CD4-positive, alpha-beta T cell treated with Interleukin-4 for 1 hour (primary cell): ENCODE results near the gene SH3RF1.
"Not testable (repeated sequence)": the region's sequence is repeated elsewhere in the genome, so short reads cannot be mapped to it uniquely, and the experiment has no call there.

Experiments used
- DNase-seq, 2 donors: peaks; one replicate each; pipeline ENCODE4 v3.0.0-alpha.2; 2020 to 2022

SH3RF1 gene

DNA sequence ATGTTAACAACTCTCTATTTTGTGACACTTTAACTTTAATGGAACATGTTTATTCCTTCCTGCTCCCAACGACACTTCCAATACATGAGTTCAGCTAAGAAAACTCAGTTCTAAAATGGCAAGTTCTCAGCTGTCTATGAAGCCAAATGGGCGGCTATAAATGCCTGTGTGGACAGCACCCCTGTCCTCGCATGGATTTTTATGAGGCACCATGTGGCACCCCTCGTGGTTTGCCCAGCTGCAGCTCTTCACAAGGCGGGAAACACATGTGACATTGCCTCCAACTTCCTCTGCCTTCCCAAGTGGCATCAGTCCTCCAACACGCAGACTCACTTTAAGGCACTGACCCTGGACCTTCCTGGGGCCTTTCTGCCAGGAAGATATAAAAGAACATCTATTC lies 48.0 kb downstream of the SH3RF1 start:
- no peak for DNase-seq

GRCh38 chr4:169221662-169222061 lies 49.1 kb downstream of the SH3RF1 start:
- DNase-seq = no peak

- no peak for DNase-seq
These were observed 49.8 kb downstream of the SH3RF1 start for GRCh38 chr4:169220854-169221411.

DNA sequence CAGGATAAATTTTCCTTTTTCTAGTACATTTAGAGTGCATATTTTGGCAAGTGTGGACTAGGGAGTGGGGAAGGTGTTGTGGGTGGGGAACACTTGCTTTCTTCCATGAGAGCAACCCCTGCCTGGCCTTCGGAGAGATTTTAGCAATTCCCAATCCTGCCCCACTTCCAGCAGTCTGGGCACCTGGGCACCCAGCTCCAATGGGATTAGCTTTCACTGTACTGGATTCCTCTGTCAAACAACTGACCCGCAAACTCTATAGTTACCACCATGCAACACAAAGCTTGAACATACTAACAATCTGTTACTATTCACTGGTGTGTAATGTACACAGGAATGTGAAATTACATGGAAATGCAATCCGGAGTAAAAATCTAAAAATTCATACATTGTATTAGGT lies 50.3 kb downstream of the SH3RF1 start:
- no peak for DNase-seq

DNA sequence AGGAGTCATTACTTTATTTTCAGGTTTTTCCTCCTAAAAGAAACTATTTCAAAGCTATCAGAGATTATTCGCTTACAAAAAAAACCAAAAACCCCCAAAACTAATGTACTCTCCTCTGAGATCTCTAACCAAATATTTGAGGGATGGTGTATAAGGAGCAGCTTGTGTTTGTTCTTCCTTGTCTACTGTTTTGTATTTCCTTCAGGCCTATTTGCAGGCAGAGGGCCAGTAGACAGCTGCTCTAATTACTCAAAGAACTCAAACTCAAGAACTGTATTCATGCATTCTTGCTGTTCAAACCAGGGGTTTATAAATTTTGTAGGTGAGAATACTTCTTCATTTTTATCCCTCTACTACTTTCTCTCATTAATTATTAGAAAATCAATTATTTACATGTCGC lies 51.3 kb downstream of the SH3RF1 start:
- DNase-seq = no peak

DNA sequence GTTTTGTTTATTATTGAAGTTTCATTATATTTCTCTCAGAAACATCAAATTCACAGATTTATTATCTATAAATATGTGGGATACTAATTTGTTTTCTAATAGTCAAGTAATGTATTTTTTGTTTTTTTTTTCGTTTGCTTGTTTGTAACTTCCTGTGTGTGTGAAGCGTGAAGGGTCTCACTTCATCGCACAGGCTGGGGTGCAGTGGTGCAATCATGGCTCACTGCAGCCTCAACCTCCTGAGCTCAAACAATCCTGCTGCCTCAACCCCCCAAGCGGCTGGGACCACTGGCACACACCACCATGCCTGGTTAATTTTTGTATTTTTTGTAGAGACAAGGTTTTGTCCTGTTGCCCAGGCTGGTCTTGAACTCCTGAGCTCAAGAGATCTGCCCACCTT lies 55.1 kb downstream of the SH3RF1 start:
- no peak for DNase-seq

GRCh38 chr4:169212981-169213380 lies 57.8 kb downstream of the SH3RF1 start:
- no peak for DNase-seq

DNA sequence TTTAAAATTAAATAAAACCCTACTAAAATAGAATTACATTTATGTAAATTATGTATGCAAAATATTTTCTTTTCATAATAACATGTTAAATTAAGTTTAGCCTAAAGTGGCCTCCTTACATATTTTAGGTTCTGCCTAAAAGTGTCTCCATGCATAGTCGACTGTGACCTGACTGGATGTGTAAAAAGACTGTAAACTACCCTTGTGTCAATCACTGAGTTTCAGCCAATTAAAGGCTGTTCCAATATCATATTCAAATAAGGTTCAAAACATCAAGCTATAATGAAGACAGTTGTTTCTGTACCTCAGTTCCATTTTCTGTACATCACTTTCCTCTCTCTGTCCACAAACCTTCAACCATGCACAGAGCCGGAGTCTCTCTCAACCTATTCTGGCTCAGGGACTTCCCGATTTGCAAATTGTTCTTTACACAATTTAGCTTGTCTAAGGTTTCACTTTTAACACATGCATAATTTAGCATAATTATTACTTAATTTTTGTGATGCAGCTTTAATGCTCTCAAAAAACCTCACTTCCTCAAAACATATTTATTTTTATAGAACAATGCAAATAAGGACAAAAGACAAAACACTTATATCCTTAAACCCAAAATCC lies 60.1 kb downstream of the SH3RF1 start:
- DNase-seq = peak in 1 of 2 donors; percentile 41

DNA sequence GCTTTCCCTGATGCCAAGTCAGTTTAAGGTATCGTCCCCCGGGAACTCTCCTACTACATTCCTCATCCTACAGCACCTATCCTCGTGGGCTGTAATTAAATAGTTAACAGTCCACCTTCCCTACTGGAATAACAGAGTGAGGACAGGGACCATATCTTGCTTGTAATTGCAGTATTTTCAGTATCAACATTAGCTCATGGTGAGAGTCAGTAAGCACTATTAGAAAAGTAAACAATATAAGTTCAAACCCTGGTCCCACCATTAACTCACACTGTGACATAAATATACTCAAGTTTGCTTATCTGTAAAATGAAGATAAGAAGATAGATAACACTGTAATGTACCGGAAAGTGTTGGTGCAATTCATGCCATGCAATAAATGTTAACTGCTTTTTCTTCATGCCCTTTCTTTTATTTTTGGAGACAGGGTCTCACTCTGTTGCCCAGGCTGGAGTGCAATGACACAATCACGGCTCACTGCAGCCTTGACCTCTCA lies 61.3 kb downstream of the SH3RF1 start:
- DNase-seq = no peak

DNA sequence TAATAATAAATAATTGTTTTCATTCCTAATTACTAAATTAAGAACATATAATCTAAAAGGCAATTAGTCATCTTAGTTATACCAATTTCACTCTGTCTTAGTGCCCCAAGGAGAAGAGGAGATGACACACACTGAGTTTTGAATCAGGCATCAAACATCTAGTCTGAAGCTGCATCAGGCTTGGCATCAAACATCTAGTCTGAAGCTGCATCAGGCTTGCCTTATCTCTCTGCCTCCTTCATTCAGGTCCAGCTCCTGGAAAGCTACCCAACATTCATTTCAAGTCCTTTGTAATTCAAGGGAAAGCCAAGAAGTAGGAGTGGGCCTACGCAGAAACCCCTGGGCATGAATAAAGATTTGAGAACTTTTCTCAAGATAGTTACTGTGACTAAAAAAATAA lies 62.2 kb downstream of the SH3RF1 start:
- no peak for DNase-seq

DNA sequence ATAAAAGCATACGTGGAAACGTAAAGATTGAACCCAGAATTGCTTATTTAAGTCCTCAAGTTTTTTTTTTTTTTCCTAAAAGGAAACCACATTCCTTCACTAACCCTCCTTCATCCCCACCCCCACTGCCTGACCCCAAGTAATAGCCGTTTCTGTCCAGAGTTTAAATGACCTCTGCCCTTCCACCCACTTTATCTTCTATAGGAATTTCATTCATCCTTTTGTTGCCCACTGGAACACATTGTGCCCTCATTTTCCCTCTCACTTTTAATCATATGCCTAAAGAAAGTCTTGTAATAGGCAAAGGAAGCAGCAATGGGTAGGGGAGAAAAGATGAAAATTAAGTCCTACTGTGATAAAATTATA lies 62.7 kb downstream of the SH3RF1 start:
- no peak for DNase-seq

GRCh38 chr4:169207436-169208089 lies 63.2 kb downstream of the SH3RF1 start:
- no peak for DNase-seq

- DNase-seq = no peak
These were observed 65.0 kb downstream of the SH3RF1 start for GRCh38 chr4:169205744-169206080.

DNA sequence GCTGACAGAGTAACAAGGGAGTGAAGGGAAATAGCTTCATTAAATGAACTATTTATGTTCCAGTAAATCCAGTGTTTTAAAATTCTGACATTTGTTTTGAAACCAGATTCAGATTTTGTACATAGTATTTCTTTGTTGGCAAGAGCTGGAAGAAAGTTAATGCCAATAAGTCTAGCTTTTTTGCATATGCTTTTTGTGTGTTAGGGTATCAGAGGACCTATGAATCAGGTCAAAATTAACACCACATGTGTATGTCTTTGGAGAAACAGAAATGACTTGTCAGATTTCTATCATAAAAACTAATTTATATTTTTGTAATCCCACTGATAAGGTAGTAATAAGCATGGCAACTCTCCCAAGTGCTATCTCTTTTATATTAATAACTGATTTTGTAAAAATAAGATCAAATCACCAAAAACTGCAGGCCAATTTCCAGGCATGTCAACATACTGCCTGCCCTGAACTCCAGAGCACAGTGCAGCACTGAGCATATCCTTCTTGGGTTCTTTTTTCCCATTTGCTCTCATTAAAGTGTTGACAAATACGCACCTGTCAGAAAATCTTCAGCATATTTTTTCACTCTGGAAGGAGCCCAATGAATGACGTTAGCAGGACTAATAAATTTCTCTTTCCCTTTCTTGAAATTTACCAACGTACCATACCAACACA lies 65.5 kb downstream of the SH3RF1 start:
- no peak for DNase-seq

DNA sequence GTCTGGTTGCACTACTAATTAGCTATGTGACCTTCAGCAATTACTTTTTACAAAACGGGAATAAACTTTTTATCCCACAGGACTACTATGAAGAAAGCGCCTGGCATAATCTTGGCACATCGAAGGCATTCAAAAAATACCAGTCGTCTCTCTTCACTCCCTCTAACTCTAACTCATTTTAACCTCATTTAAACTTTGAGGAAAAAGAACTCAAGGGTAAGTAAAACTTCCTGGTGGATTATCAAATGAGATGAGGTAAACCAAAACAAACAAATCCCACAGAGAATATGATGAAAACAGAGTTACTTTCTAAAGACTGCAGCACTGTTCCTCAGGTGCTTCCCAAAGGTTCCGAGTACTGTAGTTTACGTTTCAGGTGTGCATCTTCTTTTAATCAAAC lies 66.9 kb downstream of the SH3RF1 start:
- no peak for DNase-seq

GRCh38 chr4:169203278-169203677 lies 67.5 kb downstream of the SH3RF1 start:
- not testable (repeated sequence) for DNase-seq

DNA sequence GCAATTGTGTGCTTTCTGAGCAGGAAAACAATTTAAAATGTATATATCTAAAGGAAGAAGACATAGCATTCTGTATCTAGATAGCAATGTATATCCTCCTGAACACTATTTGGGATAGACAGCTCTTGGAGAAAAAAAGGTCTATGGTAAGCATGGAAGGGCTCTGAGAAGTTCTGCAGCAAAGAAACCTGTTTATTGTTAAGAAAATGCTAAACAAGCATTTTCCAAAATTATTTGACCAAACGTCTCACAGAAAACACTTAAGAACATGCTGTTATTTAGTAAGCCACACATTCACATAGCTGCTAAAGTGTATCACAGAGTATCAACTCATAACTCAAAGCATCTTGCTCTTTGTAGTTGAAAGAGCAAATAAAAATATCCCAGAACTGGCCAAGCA lies 67.9 kb downstream of the SH3RF1 start:
- DNase-seq = no peak

GRCh38 chr4:169202145-169202699 lies 68.5 kb downstream of the SH3RF1 start:
- DNase-seq = no peak

- no peak for DNase-seq
These were observed 69.3 kb downstream of the SH3RF1 start for GRCh38 chr4:169201222-169202144.

DNA sequence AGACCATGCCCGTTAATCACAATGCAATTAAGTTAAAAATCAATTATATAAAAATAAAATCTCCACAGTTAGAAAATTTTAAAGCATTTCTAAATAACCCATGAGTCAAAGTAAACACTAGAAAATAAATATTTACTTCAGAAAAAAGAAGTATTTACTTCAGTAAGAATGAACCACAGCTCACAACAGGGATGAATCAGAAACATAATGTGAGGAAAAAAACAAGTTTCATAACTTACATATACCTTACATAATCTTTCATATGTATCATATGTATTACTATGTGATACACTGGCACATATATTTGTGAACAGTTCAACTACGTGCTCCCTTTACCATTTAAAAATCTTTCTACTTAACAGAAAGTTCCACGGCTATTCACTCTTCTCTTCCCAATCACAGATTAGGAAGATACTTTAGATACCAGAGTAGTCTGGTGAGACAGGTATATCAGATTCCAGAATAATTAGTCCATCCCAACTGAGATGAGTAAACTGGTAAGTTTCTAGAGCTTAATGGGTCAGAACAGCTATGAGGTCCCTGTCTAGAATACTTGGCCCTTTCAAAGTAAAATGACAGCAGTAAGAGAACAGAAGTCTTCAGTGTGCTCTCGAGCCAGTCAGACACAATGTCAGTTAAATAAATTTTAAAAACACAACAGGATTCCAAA lies 70.3 kb downstream of the SH3RF1 start:
- DNase-seq = no peak

DNA sequence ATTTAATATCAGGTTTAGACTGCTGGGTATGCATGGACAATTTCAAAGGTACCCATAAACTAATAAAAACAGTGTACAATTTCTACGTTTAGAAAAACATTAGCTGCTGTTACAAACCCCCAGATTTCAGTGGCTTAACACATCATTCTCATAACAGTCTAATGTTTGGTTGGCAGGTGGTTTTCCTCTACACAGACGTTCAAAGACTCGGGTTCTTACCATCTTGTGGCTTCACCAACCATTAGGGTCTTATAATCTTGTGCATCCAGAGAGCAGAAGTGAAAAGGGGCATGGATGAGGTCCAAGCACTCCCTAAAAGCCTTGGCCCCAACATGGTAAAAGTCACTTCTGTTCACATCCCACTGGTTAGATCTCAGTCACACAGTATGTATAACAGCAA lies 71.6 kb downstream of the SH3RF1 start:
- DNase-seq = no peak

GRCh38 chr4:169198167-169198566 lies 72.6 kb downstream of the SH3RF1 start:
- no peak for DNase-seq
